PC-3 (cell line): ENCODE data around the gene DMKN. TPM values are rescaled to one million over a fixed set of nuclear protein-coding genes. Genes with fewer than 3 reads are reported as not detected.

ENCODE experiments used
- ATAC-seq: fragments of 200-7000 bp; cut with Tn5 transposase; 2 replicates; pipeline ENCODE4 v1.9.1; 2020; ENCODE audit warnings: mild to moderate bottlenecking, moderate library complexity
- BruUV-seq: library from RNA; stranded (reverse); fragments of 400-500 nt; replicated peaks from 2 replicates; lab custom pipeline; 2021; lab: Mats Ljungman, UMichigan
- CTCF ChIA-PET: fragments of 300-600 bp; sonication (Branson Sonifier 250); formaldehyde crosslinking; loops from one replicate; lab custom pipeline; 2022; ENCODE audit warnings: antibody characterized with exemption; lab: Charles Lee
- POLR2A ChIA-PET: fragments of 300-600 bp; sonication (Branson Sonifier 250); formaldehyde crosslinking; loops from one replicate; lab custom pipeline; 2022; ENCODE audit warnings: antibody characterized with exemption; ENCODE audit not compliant: unreplicated experiment; lab: Charles Lee
- DNase-seq: peaks from one replicate; pipeline ENCODE4 v3.0.0-alpha.2; 2015
- H2AFZ ChIP-seq: fragments of 300-600 bp; sonication (generic); 2 replicates; pipeline ENCODE4 v1.6.0; 2016; ENCODE audit warnings: antibody characterized with exemption, low read length
- H3F3A ChIP-seq: fragments of 300-600 bp; sonication (generic); one replicate; pipeline ENCODE4 v1.6.0; 2017; ENCODE audit warnings: antibody characterized with exemption, low read length, control low read depth, mild to moderate bottlenecking; ENCODE audit not compliant: unreplicated experiment
- H3K27ac ChIP-seq: fragments of 300-600 bp; sonication (generic); 2 replicates; pipeline ENCODE4 v1.5.1; 2016; ENCODE audit warnings: mild to moderate bottlenecking, low read length
- H3K27me3 ChIP-seq: fragments of 300-600 bp; sonication (generic); 2 replicates; pipeline ENCODE4 v1.6.1; 2016; ENCODE audit warnings: low read length, mixed read lengths
- H3K36me3 ChIP-seq: fragments of 300-600 bp; sonication (generic); 2 replicates; pipeline ENCODE4 v1.6.1; 2016; ENCODE audit warnings: low read depth, mixed run types, low read length, mixed read lengths
- H3K4me1 ChIP-seq: fragments of 300-600 bp; sonication (generic); 2 replicates; pipeline ENCODE4 v1.5.1; 2016; ENCODE audit warnings: low read length; ENCODE audit not compliant: insufficient read depth
- H3K4me2 ChIP-seq: fragments of 300-600 bp; sonication (generic); 2 replicates; pipeline ENCODE4 v1.6.0; 2016; ENCODE audit warnings: low read length
- H3K4me3 ChIP-seq: fragments of 300-600 bp; sonication (generic); 2 replicates; pipeline ENCODE4 v1.5.1; 2016; ENCODE audit warnings: mild to moderate bottlenecking, low read length, mixed read lengths
- H3K79me2 ChIP-seq: fragments of 300-600 bp; sonication (generic); 2 replicates; pipeline ENCODE4 v1.6.1; 2017; ENCODE audit warnings: low read length, mixed read lengths
- H3K9ac ChIP-seq: fragments of 300-600 bp; sonication (generic); 2 replicates; pipeline ENCODE4 v1.6.0; 2016; ENCODE audit warnings: mild to moderate bottlenecking, low read length
- H3K9me2 ChIP-seq: fragments of 300-600 bp; sonication (generic); replicated peaks from 2 replicates; pipeline ENCODE4 v1.6.1; 2016; ENCODE audit warnings: mixed run types, low read length, mixed read lengths
- H3K9me3 ChIP-seq: fragments of 300-600 bp; sonication (generic); 2 replicates; pipeline ENCODE4 v1.6.1; 2016; ENCODE audit warnings: low read length, mixed read lengths
- H4K20me1 ChIP-seq: fragments of 300-600 bp; sonication (generic); 2 replicates; pipeline ENCODE4 v1.6.1; 2016; ENCODE audit warnings: low read length, mixed read lengths
- EZH2 ChIP-seq: fragments of 300-600 bp; sonication (generic); IDR thresholded peaks from one replicate; pipeline ENCODE4 v1.6.1; 2017; ENCODE audit warnings: antibody characterized with exemption, mild to moderate bottlenecking, low read length; ENCODE audit not compliant: unreplicated experiment
- EZH2phosphoT487 ChIP-seq: fragments of 300-600 bp; sonication (generic); IDR thresholded peaks from 2 replicates; pipeline ENCODE4 v1.6.1; 2018; ENCODE audit warnings: mild to moderate bottlenecking, antibody characterized with exemption, low read length, borderline replicate concordance
- intact Hi-C: fragments of 100-400 bp; cut with micrococcal nuclease; formaldehyde crosslinking; loops from 2 replicates; pipeline ENCODE4 v1.9.0; 2023
- total RNA-seq: library from RNA; depleted of rRNA; stranded (reverse); fragments of >200 nt; gene quantifications from 2 replicates; pipeline ENCODE4 v1.2.3, GENCODE V29; 2014
- TF ChIP-seq, protein P1 (sequence below): fragments of 300-600 bp; sonication (generic); conservative IDR thresholded peaks from 2 replicates; pipeline ENCODE4 v1.5.1; 2017; ENCODE audit warnings: antibody characterized with exemption, low read depth, mild to moderate bottlenecking, low read length

Gene DMKN
- total RNA-seq, 1 experiment from 2014 or later = 128 TPM

DNA sequence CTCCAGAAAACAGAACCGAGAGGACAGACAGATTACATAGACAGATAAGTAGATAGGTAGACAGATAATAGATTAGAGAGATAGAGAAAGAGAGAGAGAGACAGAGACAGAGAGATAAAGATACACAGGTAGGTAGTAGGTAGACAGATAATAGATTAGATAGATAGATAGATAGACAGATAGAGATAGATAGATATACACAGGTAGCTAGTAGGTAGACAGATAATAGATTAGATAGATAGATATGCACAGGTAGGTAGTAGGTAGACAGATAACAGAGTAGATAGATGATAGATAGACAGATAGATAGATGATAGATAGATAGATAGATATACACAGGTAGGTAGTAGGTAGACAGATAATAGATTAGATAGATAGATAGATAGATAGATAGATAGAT lies 55.3 kb downstream of the DMKN start:
- H3K9me2 ChIP-seq = no peaks in the 10 kb centered on the region
- ChIA-PET CTCF (no interaction called here), POLR2A (no interaction called here)
- no peaks in the 10 kb centered on the region for H3F3A ChIP-seq
- no peak overlapping the region for H2AFZ ChIP-seq
- H3K79me2 ChIP-seq = no peaks in the 10 kb centered on the region
- H3K9ac ChIP-seq = no peak overlapping the region
- intact Hi-C loops = no loop called here
- TF ChIP-seq EZH2 = no peak
- H4K20me1 ChIP-seq = no peaks in the 10 kb centered on the region
- H3K4me3 ChIP-seq = no peak overlapping the region
- H3K4me1 ChIP-seq = no peaks in the 10 kb centered on the region
- no TSS peak for BruUV-seq
- H3K27ac ChIP-seq = no peak overlapping the region
- no peak for DNase-seq
- no peak overlapping the region for H3K4me2 ChIP-seq
- no peaks in the 10 kb centered on the region for H3K9me3 ChIP-seq
- no peaks in the 10 kb centered on the region for H3K36me3 ChIP-seq
- ATAC-seq = no peak
- H3K27me3 ChIP-seq = peaks cover 6% of the 10 kb centered on the region

DNA sequence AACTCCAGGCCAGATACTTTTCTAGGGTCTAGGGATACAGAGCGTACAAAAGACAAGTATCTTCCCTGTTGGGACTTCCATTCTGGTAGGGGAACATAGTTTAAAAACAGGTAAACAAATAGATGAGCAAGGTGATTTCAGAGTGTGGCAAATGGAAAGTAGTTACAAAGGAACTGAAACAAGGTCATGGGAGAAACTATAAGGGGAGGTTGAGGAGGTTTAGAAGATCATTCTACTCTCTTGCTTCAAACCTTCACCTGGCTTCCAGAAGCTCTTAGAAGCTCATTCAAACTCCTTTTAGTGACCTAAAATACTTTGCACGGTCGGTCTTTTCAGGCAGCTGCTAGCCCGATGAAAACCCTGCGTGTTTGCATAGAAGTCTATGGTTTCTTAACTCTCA lies 56.3 kb downstream of the DMKN start:
- BruUV-seq = no TSS peak
- no peaks in the 10 kb centered on the region for H3K9me3 ChIP-seq
- ChIA-PET POLR2A (no interaction called here), CTCF (no interaction called here)
- ATAC-seq (no peak), DNase-seq (no peak)
- H3K9me2 ChIP-seq = no peaks in the 10 kb centered on the region
- TF ChIP-seq EZH2phosphoT487 (no peak), EZH2 (no peak)
- TF ChIP-seq, protein P1, sequence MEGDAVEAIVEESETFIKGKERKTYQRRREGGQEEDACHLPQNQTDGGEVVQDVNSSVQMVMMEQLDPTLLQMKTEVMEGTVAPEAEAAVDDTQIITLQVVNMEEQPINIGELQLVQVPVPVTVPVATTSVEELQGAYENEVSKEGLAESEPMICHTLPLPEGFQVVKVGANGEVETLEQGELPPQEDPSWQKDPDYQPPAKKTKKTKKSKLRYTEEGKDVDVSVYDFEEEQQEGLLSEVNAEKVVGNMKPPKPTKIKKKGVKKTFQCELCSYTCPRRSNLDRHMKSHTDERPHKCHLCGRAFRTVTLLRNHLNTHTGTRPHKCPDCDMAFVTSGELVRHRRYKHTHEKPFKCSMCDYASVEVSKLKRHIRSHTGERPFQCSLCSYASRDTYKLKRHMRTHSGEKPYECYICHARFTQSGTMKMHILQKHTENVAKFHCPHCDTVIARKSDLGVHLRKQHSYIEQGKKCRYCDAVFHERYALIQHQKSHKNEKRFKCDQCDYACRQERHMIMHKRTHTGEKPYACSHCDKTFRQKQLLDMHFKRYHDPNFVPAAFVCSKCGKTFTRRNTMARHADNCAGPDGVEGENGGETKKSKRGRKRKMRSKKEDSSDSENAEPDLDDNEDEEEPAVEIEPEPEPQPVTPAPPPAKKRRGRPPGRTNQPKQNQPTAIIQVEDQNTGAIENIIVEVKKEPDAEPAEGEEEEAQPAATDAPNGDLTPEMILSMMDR = no peak
- no peaks in the 10 kb centered on the region for H4K20me1 ChIP-seq
- H3K36me3 ChIP-seq = no peaks in the 10 kb centered on the region
- no peaks in the 10 kb centered on the region for H3K79me2 ChIP-seq
- H2AFZ ChIP-seq = no peak overlapping the region
- intact Hi-C loops = no loop called here
- no peak overlapping the region for H3K4me2 ChIP-seq
- no peaks in the 10 kb centered on the region for H3K4me1 ChIP-seq
- H3K4me3 ChIP-seq = no peak overlapping the region
- no peak overlapping the region for H3K27ac ChIP-seq
- H3K9ac ChIP-seq = no peak overlapping the region
- peaks cover 6% of the 10 kb centered on the region for H3K27me3 ChIP-seq
- no peaks in the 10 kb centered on the region for H3F3A ChIP-seq

DNA sequence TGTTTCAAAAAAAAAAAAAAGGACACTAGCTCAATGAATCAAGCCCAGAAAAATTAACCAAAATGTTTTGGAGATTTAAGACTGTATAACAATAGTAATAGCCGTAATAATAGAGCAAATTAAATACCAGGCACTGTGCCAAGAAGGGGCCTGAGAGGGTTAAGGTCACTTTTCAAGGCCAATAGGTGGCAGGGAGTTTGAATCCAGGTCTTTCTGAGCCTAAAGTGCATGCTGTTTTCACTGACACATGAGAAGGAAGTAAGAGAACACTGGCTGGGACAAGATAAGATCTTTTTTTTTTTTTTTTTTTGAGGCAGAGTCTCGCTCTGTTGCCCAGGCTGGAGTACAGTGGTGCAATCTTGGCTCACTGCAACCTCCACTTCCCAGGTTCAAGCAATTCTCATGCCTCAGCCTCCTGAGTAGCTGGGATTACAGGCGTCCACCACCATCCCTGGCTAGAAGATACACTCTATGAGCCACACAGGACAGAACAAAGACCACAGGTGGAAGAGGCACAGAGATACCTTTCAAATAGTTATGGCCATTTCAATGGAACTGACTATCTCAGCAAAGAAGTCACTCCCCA lies 57.7 kb downstream of the DMKN start:
- Histone ChIP-seq H3F3A (no peaks in the 10 kb centered on the region), H3K4me2 (no peak overlapping the region), H3K9me2 (no peaks in the 10 kb centered on the region), H3K9me3 (no peaks in the 10 kb centered on the region), H3K9ac (no peak overlapping the region), H2AFZ (no peak overlapping the region), H4K20me1 (no peaks in the 10 kb centered on the region), H3K4me3 (no peak overlapping the region), H3K4me1 (no peaks in the 10 kb centered on the region), H3K27ac (no peak overlapping the region), H3K79me2 (no peaks in the 10 kb centered on the region), H3K27me3 (peaks cover 7% of the 10 kb centered on the region), H3K36me3 (no peaks in the 10 kb centered on the region)
- ChIA-PET POLR2A (no interaction called here), CTCF (no interaction called here)
- intact Hi-C loops = no loop called here
- DNase-seq (no peak), ATAC-seq (no peak)
- TF ChIP-seq, protein P1 = no peak
- TF ChIP-seq EZH2phosphoT487 (no peak), EZH2 (no peak)
- BruUV-seq = no TSS peak
